ENCODE data around the gene SPRR2E. TPM values are rescaled to one million over a fixed set of nuclear protein-coding genes. Genes with fewer than 3 reads are reported as not detected.

SPRR2E gene
- total RNA-seq, 1 experiment from 2014 or later: not detected

Other genes with a start within 250 kb of the SPRR2E start
- not detected in 2 replicates for gene LCE7A, start 234.5 kb downstream of the SPRR2E start, total RNA-seq (2022)
- not detected in 2 replicates for gene SMCP, start 216.2 kb downstream of the SPRR2E start, total RNA-seq (2022)
- gene IVL, start 186.0 kb downstream of the SPRR2E start, total RNA-seq (2022): not detected in 2 replicates
- not detected in 2 replicates for gene SPRR5, start 147.3 kb downstream of the SPRR2E start, total RNA-seq (2022)
- not detected in 2 replicates for gene SPRR4, start 123.9 kb downstream of the SPRR2E start, total RNA-seq (2022)
- gene SPRR1A, start 110.4 kb downstream of the SPRR2E start, total RNA-seq (2022): not detected in 2 replicates
- gene SPRR3, start 92.8 kb downstream of the SPRR2E start, total RNA-seq (2022): 0.70 and 1.0 TPM in 2 replicates
- gene SPRR1B, start 63.3 kb downstream of the SPRR2E start, total RNA-seq (2022): not detected in 2 replicates
- gene SPRR2D, start 53.4 kb downstream of the SPRR2E start, total RNA-seq (2022): not detected in 2 replicates
- not detected in 2 replicates for gene SPRR2A, start 37.0 kb downstream of the SPRR2E start, total RNA-seq (2022)
- gene SPRR2B, start 22.9 kb downstream of the SPRR2E start, total RNA-seq (2022): not detected in 2 replicates
- gene SPRR2F, start 19.0 kb upstream of the SPRR2E start, total RNA-seq (2022): not detected in 2 replicates
- gene SPRR2G, start 56.4 kb upstream of the SPRR2E start, total RNA-seq (2022): not detected in 2 replicates
- not detected in 2 replicates for gene LELP1, start 108.9 kb upstream of the SPRR2E start, total RNA-seq (2022)
- gene PRR9, start 123.1 kb upstream of the SPRR2E start, total RNA-seq (2022): 0.88 TPM in 1 of 2 replicates, not detected in the other
- gene LORICRIN, start 165.2 kb upstream of the SPRR2E start, total RNA-seq (2022): not detected in 2 replicates
- not detected in 2 replicates for gene PGLYRP3, start 218.4 kb upstream of the SPRR2E start, total RNA-seq (2022)

Data from Caco-2 (cell line).